NB4 (cell line): ENCODE results near the gene KCNG2.

Source experiments
- CTCF ChIP-seq: IDR thresholded peaks from one replicate; pipeline ENCODE4 v1.5.1; 2012; ENCODE audit warnings: low read depth, low read length
- POLR2A ChIP-seq: IDR thresholded peaks from 2 replicates; pipeline ENCODE4 v1.6.1; 2011; ENCODE audit warnings: mild to moderate bottlenecking; ENCODE audit not compliant: insufficient read length; ENCODE audit errors: extremely low read depth

- TF ChIP-seq CTCF (no peak), POLR2A (no peak)
These were observed 29.0 kb upstream of the KCNG2 start for GRCh38 chr18:79768745-79769144.
